ENCODE data around the gene ERC1. TPM values are rescaled to one million over a fixed set of nuclear protein-coding genes. Genes with fewer than 3 reads are reported as not detected.
A peak's percentile ranks its signal among the peaks of the same experiment; 100 is the strongest.
"Not testable (repeated sequence)": the region's sequence is repeated elsewhere in the genome, so short reads cannot be mapped to it uniquely, and the experiment has no call there.

The ERC1 gene
- total RNA-seq, 4 donors from 2014 or later = 50.0 to 88.1 (median 59.7) TPM

- Histone ChIP-seq H3K4me1 (peaks cover 0 to 10% (median 2%) of the 10 kb centered on the region in 4 donors), H3K27me3 (no peaks in the 10 kb centered on the region), H3K4me3 (no peak overlapping the region), H3K9me3 (peaks cover 0 to 16% (median 7%) of the 10 kb centered on the region in 4 donors), H3K36me3 (peaks cover 0 to 17% (median 0%) of the 10 kb centered on the region in 4 donors), H3K27ac (replicated peaks in 1 of 4) (no peak overlapping the region)
- DNase-seq (ENCODE audit: extremely low spot score) = no peak
- intact Hi-C loops (cut with DNase I) = no loop called here
- TF ChIP-seq EP300 (IDR thresholded peaks at IDR 0.05) (no peak), CTCF (IDR thresholded peaks at IDR 0.05) (no peak), POLR2AphosphoS5 (IDR thresholded peaks at IDR 0.05) (no peak), POLR2A (IDR thresholded peaks at IDR 0.05; ENCODE audit: low read depth) (no peak)
- WGBS = 70% methylated on average over 1 of the region's 1 CpG
These were observed 320.1 kb downstream of the ERC1 start for GRCh38 chr12:1311145-1311544.

- intact Hi-C loops (cut with DNase I) = no loop called here
- no peak overlapping the region for H3K27ac ChIP-seq (replicated peaks in 1 of 4)
- 100% methylated on average over 2 of the region's 2 CpGs for WGBS
- no peak for TF ChIP-seq POLR2AphosphoS5 (IDR thresholded peaks at IDR 0.05)
- no peak for TF ChIP-seq POLR2A (IDR thresholded peaks at IDR 0.05; ENCODE audit: low read depth)
- no peak for TF ChIP-seq CTCF (IDR thresholded peaks at IDR 0.05)
- no peak for TF ChIP-seq EP300 (IDR thresholded peaks at IDR 0.05)
- no peak for DNase-seq (ENCODE audit: extremely low spot score)
- H3K27me3 ChIP-seq = no peaks in the 10 kb centered on the region
- H3K9me3 ChIP-seq = peaks cover 0 to 16% (median 7%) of the 10 kb centered on the region in 4 donors
- H3K4me3 ChIP-seq = no peak overlapping the region
- H3K4me1 ChIP-seq = peaks cover 11 to 13% (median 13%) of the 10 kb centered on the region in 4 donors
- peaks cover 0 to 17% (median 0%) of the 10 kb centered on the region in 4 donors for H3K36me3 ChIP-seq
These were observed 322.9 kb downstream of the ERC1 start for GRCh38 chr12:1313906-1314305.

- TF ChIP-seq POLR2AphosphoS5 (IDR thresholded peaks at IDR 0.05) (no peak), EP300 (IDR thresholded peaks at IDR 0.05) (no peak), CTCF (IDR thresholded peaks at IDR 0.05) (no peak), POLR2A (IDR thresholded peaks at IDR 0.05; ENCODE audit: low read depth) (no peak)
- DNase-seq (ENCODE audit: extremely low spot score) = no peak
- Histone ChIP-seq H3K4me1 (peaks cover 17 to 20% (median 18%) of the 10 kb centered on the region in 4 donors), H3K36me3 (peaks cover 0 to 17% (median 0%) of the 10 kb centered on the region in 4 donors), H3K27me3 (no peaks in the 10 kb centered on the region), H3K27ac (replicated peaks in 1 of 4) (no peak overlapping the region), H3K9me3 (peaks cover 0 to 16% (median 7%) of the 10 kb centered on the region in 4 donors), H3K4me3 (no peak overlapping the region)
- WGBS = 93% methylated on average over 1 of the region's 1 CpG
- intact Hi-C loops (cut with DNase I) = no loop called here
These were observed 323.5 kb downstream of the ERC1 start for GRCh38 chr12:1314523-1314922.

GRCh38 chr12:1316991-1317390, 326.0 kb downstream of the ERC1 start:
- DNase-seq (ENCODE audit: extremely low spot score); intact Hi-C loops (cut with DNase I); H3K4me3 ChIP-seq; H3K27ac ChIP-seq (replicated peaks in 1 of 4); H3K27me3 ChIP-seq: not testable (repeated sequence)
- Histone ChIP-seq H3K9me3 (peaks cover 0 to 16% (median 7%) of the 10 kb centered on the region in 4 donors), H3K36me3 (peaks cover 0 to 11% (median 0%) of the 10 kb centered on the region in 4 donors), H3K4me1 (peaks cover 12 to 24% (median 20%) of the 10 kb centered on the region in 4 donors)
- WGBS = 94% methylated on average over 5 of the region's 5 CpGs

GRCh38 chr12:1318327-1319031, 327.5 kb downstream of the ERC1 start:
- TF ChIP-seq CTCF (IDR thresholded peaks at IDR 0.05) = no peak
- no peak for TF ChIP-seq POLR2A (IDR thresholded peaks at IDR 0.05; ENCODE audit: low read depth)
- no peak for TF ChIP-seq POLR2AphosphoS5 (IDR thresholded peaks at IDR 0.05)
- DNase-seq (ENCODE audit: extremely low spot score) = no peak
- WGBS = 18% methylated on average over 7 of the region's 7 CpGs
- H3K4me1 ChIP-seq = peaks cover 12 to 24% (median 20%) of the 10 kb centered on the region in 4 donors
- no peaks in the 10 kb centered on the region for H3K27me3 ChIP-seq
- peaks cover 0 to 16% (median 7%) of the 10 kb centered on the region in 4 donors for H3K9me3 ChIP-seq
- peak overlapping the region; percentile 33 to 66 (median 60) for H3K27ac ChIP-seq (replicated peaks in 1 of 4)
- peaks cover 0 to 11% (median 0%) of the 10 kb centered on the region in 4 donors for H3K36me3 ChIP-seq
- intact Hi-C loops (cut with DNase I) = no loop called here
- peak overlapping the region in 3 of 4 donors; percentile 6 to 18 (median 18) for H3K4me3 ChIP-seq

Measured in esophagus muscularis mucosa (tissue), 4 donors.